ENCODE data around the gene PLLP.

- no peak for TF ChIP-seq CTCF (IDR thresholded peaks at IDR 0.05)
- TF ChIP-seq POLR2AphosphoS5 (IDR thresholded peaks at IDR 0.05), result no peak
- TF ChIP-seq POLR2A (IDR thresholded peaks at IDR 0.05), result no peak
These were observed 40.3 kb upstream of the PLLP start for GRCh38 chr16:57324749-57325148.
